HG03196 (cell line): ENCODE measurements around the gene AUTS2.
"Not testable (repeated sequence)": the region's sequence is repeated elsewhere in the genome, so short reads cannot be mapped to it uniquely, and the experiment has no call there.

ENCODE experiments used
- ATAC-seq: cut with Tn5 transposase; IDR thresholded peaks from one replicate; pipeline ENCODE4 v1.9.1; 2021; ENCODE audit not compliant: unreplicated experiment

The AUTS2 gene

DNA sequence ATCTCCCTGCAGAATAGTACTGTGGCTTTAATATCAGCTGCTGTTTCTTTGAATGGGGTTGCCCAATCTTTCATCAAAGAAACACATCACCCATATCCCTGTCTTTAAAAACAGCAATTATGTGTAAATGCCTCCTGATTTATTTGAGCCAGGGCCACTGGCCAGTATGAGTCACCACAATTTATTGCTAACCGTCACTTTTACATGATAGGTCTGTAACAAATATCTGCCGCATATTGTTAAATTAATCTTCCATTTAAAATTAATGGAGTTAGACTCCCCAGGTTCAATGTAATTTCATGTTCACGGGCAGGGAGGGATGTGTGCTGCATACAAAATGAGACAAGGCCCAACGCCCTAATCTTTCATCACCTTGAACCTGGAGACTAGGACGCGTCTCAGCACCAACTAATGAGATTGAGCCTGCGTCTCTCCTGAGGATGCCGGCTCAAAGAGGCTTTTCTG is 673.4 kb downstream of the AUTS2 start:
- no peak for ATAC-seq

DNA sequence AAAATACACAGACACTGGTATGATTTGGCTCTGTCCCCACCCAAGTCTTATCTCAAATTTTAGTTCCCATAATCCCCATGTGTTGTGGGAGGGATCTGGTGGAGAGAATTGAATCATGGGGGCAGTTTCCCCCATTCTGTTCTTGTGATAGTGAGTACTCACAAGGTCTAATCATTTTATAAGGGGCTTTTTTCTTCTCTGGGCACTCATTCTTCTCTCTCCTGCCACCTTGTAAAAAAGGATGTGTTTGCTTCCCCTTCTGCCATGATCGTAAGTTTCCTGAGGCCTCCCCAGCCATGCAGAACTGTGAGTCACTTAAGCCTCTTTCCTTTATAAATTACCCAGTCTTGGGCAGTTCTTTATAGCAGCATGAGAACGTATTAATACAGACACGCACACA is 677.3 kb downstream of the AUTS2 start:
- ATAC-seq = not testable (repeated sequence)

- no peak for ATAC-seq
Measured at GRCh38 chr7:70285187-70285586, 686.9 kb downstream of the AUTS2 start.

DNA sequence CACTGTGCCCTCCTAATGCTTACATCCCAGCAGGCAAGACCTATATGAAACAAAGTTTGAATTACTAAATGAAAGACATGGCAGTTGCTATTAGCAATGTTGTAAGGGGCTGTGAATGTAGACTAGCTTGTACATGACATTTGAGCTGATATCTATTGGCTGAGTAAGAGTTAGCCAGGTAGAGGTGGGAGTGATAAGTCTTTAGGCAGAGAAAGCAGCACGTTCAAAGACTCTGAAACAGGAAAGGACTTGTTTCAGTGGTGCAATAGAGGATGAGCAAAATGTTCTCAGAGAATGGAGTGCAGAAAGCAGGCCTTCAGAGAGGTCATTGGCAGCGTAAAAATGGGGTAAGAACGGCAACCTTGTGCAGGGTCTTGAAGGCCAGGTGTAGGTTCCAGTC is 687.6 kb downstream of the AUTS2 start:
- ATAC-seq = no peak

GRCh38 chr7:70288781-70289456 is 690.6 kb downstream of the AUTS2 start:
- no peak for ATAC-seq

DNA sequence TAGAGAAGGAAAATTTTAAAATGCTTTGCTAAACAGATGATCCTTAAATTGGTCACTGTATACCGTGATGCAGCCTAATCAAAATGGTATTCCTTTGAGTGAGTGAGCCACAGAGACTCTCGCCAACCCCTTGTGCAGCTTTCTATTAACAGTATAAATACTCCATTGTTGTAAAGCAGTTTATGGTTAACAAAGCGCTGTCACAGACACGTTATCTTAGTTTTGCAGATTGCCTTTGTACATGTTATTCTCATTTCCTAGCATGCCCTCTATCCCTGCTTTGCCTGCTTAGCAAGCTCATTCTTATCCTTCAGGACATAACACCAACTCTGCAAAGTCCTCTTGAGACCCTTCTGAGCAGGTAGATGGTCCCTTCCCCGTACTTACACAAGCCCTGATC is 694.4 kb downstream of the AUTS2 start:
- ATAC-seq = no peak

DNA sequence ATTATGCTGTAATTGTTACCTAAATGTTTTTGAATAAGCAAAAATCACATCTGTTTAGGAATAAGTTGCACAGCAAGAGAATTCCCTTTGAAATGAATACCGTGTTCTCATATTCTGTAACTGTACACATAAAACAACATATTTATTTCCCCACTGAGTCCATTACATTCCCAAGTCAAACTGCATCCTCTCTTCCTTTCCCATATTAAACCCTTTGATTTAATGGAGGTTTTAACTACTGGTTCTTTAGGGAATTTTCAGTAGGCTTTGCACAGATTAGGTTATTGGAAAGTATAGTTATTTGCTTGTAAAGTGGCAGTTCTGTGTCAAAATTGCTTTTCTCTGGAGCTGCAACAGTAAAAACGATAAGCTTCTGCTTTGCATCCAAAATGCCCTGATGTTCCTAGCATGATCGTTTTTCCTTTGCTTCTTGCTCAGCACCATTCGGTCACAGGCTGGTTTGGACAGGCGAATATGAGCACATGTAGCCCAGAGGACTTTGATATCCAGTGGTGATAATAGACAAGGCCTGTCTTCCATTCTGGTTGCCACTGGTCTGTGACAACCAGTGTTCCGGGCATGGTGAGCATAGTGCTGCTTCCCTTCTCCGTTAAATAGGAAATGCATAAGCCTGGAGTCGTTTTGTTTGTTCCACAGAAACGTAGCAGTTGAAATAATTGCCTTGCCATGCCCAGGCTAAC is 696.1 kb downstream of the AUTS2 start:
- ATAC-seq = no peak

DNA sequence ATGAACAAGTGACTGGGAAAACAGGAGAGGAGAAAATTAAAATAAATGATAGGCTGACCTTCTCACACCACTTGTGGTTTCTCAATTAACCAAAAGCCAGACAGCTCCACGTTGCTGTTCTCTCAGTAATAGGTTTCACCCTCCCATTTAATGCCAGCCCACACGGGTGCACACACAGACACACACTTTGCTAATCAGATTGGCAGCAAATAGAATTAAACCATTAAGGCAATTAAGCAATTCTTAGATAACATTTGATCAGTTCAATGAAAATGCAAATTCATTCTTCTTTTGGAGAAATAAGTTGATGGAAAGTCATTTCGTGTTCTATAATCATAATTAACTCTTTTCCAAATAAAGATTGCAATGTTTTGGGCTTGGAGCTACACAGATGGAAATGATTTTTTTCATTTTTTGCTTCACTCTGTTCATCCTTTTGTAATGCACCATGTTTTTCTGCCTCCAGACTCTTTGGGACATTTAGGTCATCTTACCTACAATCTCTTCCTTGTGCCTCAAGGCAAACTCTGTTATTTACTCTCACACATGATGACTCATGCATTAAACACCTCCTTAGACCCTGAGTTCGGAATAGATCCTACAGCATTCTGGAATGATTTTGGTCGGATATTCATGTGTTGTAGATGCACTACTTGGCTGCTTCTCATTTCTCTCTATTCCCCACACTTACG is 700.7 kb downstream of the AUTS2 start:
- no peak for ATAC-seq

DNA sequence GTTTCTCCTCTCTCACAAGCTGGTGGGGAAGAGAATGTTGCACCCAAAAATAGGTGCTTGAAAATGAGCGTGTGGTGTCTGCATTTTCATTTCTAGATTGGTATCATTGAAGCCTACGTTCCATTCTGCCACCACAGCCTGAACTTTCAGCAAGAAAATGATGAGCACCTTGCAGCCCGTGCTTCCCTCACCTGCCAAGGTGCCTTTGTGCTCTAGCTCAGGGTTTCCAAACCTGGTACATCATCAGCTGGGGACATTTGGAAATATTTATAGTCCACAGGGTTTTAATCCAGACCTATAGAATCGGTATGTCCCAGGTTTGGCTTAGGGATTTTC is 701.2 kb downstream of the AUTS2 start:
- ATAC-seq = no peak

DNA sequence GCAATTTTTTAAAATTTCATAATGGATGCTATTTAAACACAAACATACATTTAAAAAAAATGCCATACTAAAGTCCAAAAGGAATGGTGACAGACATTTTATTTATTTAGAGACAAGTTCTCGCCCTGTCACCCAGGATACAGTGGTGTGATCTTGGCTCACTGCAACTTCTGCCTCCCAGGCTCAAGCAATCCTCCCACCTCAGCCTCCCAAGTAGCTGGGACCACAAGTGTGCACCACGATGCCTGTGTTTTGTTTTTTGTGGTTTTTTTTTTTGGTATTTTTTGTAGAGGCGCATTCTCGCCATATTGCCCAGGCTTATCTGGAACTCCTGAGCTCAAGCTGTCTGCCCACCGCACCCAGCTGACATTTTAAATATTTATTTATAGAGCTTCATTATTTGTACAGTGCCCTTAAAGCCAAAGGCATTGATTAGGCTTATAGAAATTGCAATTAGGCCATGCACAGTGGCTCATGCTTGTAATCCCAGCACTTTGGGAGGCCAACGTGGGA is 703.5 kb downstream of the AUTS2 start:
- no peak for ATAC-seq

- ATAC-seq = no peak
Measured at GRCh38 chr7:70303309-70303708, 705.0 kb downstream of the AUTS2 start.

DNA sequence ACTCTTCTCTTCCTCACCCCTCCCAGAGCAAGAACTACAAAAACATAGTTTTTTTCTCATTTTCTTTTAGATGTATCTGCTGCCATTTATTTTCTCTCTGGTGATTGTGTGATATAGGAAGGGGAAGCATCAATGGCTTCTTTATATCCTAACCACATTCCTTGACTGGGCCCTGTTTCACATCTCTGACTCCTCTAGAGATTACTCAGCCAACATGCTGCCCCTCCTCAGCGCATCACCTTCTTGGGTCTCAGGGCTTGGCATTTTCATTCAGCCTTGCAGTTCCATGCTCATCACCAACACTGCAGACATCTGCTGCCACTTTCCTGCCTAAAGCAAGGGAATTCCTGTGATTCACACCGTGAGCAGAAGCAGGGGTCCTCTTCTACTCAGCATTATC is 705.5 kb downstream of the AUTS2 start:
- no peak for ATAC-seq

DNA sequence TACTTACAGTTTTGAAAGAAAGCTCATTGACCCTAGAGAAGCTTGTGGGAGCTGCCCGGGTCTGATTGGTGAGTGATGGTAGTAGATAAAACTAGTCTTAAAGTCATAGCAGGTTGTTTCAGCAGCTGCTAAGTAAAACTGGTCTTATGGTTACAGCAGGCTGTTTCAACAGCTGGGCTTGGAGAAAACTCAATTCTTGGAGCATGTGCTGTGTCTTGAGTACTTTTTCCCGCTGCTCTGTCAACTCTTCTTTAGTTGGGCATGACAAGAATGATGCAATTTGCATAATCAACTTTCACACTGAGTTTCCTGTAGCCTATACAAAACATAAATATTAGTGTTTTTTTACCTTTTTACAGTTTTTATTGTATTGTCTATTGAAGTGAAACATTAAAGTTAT is 707.9 kb downstream of the AUTS2 start:
- no peak for ATAC-seq

- ATAC-seq = no peak
Measured at GRCh38 chr7:70307544-70308106, 709.4 kb downstream of the AUTS2 start.

DNA sequence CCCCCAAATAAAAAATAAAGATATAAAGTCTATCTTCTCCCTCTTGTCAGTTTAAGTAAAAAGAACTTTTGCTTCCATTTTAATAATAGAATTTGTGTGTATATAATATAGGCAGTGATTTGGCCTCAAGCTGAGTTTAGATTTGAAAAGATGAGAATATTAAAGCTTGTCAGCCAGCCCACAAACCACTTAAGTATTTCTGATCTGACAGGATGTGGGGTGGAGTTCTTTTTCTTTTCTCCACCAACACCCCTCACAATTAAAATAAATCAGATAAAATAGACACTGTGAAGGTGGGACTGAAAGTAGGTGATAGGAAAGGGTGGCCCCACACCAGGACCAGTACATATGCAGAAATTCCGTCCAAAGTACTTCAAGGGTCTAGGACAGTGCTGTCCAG is 714.1 kb downstream of the AUTS2 start:
- no peak for ATAC-seq

- ATAC-seq = no peak
Measured at GRCh38 chr7:70313271-70313670, 715.0 kb downstream of the AUTS2 start.

- no peak for ATAC-seq
Measured at GRCh38 chr7:70313687-70314086, 715.4 kb downstream of the AUTS2 start.

- no peak for ATAC-seq
Measured at GRCh38 chr7:70314221-70314620, 715.9 kb downstream of the AUTS2 start.

DNA sequence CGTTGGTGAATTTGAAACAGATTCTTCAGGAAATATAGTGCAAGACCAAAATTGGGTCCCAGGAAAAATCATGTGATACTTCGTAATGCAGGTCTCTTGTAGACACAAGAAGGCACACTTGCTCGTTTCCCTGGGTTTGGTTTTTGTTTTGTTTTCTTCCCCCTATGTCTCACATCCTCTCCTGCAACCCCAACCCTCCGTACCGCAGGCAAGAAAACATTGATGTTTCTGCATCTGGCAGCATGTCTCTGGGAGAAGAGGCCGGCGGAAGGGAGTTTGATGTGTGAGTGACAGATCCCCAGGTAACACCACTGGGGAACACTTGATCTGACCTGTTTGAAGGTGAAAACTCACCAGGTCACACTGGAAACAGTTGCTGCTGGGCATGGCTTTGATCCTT is 718.5 kb downstream of the AUTS2 start:
- ATAC-seq = no peak

- no peak for ATAC-seq
Measured at GRCh38 chr7:70317356-70317755, 719.1 kb downstream of the AUTS2 start.

DNA sequence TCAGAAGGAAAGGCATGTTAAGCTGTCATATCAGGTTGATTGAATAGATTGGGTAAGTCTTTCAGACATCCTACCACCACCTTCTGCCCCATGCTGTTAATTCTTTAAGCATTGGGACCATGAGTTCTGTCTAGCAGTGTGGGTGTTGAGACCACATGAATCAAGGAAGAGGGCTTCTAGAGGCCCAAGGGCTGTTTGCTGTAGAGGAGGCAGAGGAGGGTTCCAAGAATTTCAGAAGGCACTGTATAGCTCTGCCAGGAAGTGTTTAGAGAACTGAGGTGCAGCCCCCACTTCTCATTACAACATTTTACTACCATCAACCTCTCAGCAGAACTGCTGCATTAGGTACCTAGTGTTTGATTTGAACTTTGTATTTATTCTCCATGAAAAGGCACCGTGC is 720.2 kb downstream of the AUTS2 start:
- no peak for ATAC-seq

GRCh38 chr7:70319057-70319456 is 720.8 kb downstream of the AUTS2 start:
- ATAC-seq = no peak
